Vagina (tissue), 2 donors: Measurements from ENCODE around the gene SBK1. TPM values are rescaled to one million over a fixed set of nuclear protein-coding genes. Genes with fewer than 3 reads are reported as not detected.
"Not testable (repeated sequence)": the region's sequence is repeated elsewhere in the genome, so short reads cannot be mapped to it uniquely, and the experiment has no call there.

Experiments used
- DNase-seq, 2 donors: peaks; one replicate each; pipeline ENCODE4 v3.0.0-alpha.2; 2017; ENCODE audit errors: extremely low spot score in 2 of 2
- H3K27ac ChIP-seq: fragments of 200-600 bp; sonication (generic); one replicate; pipeline ENCODE4 v1.5.1; 2019
- H3K27me3 ChIP-seq: fragments of 200-600 bp; sonication (generic); one replicate; pipeline ENCODE4 v1.5.1; 2019
- H3K36me3 ChIP-seq, 2 donors: fragments of 200-600 bp; sonication (generic); one replicate each; pipeline ENCODE4 v1.5.1; 2017 to 2019
- H3K4me1 ChIP-seq: fragments of 200-600 bp; sonication (generic); one replicate; pipeline ENCODE4 v1.5.1; 2019
- H3K4me3 ChIP-seq, 2 donors: fragments of 200-600 bp; sonication (generic); 1 replicate in 1 of 2; 2 replicates in 1 of 2; pipeline ENCODE4 v1.5.1; 2016 to 2019
- H3K9me3 ChIP-seq: fragments of 200-600 bp; sonication (generic); one replicate; pipeline ENCODE4 v1.5.1; 2019
- POLR2A ChIP-seq, 2 donors: fragments of 450-650 bp; IDR thresholded peaks; one replicate each; pipeline ENCODE4 v1.6.1; 2017; ENCODE audit warnings: antibody characterized with exemption in 2 of 2, mild to moderate bottlenecking in 2 of 2, moderate library complexity in 2 of 2
- POLR2AphosphoS5 ChIP-seq, 2 donors: sonication (generic); formaldehyde crosslinking; IDR thresholded peaks; one replicate each; pipeline ENCODE4 v1.9.0; 2017; ENCODE audit warnings: antibody characterized with exemption in 2 of 2, mild to moderate bottlenecking in 2 of 2, low read depth in 1 of 2; ENCODE audit not compliant: insufficient read depth in 1 of 2
- intact Hi-C: fragments of 100-400 bp; cut with DNase I; formaldehyde crosslinking; loops from one replicate; pipeline ENCODE4 v1.15.1; 2023
- total RNA-seq: library from RNA; depleted of rRNA; stranded (reverse); fragments of >200 nt; gene quantifications from one replicate; pipeline ENCODE4 v1.2.3, GENCODE V29; 2016
- TF ChIP-seq, protein P1 (sequence below), 3 experiments: fragments of 450-650 bp in 2 of 3; fragments of 200-600 bp in 1 of 3; sonication (generic) in 1 of 3; IDR thresholded peaks; one replicate each; pipeline ENCODE4 v1.5.1; 2017 to 2019; ENCODE audit warnings: antibody characterized with exemption in 3 of 3, mild to moderate bottlenecking in 2 of 3, moderate library complexity in 2 of 3

SBK1 gene
- total RNA-seq, 1 donor from 2014 or later: 0.25 TPM

GRCh38 chr16:28321700-28322411, 29.5 kb downstream of the SBK1 start:
- Histone ChIP-seq H3K4me3 (no peak overlapping the region), H3K4me1 (no peaks in the 10 kb centered on the region), H3K27me3 (no peaks in the 10 kb centered on the region), H3K27ac (no peak overlapping the region), H3K36me3 (no peaks in the 10 kb centered on the region), H3K9me3 (no peaks in the 10 kb centered on the region)
- TF ChIP-seq POLR2AphosphoS5 (IDR thresholded peaks at IDR 0.05; ENCODE audit: insufficient read depth in 1 of 2, low read depth in 1 of 2) (no peak), POLR2A (IDR thresholded peaks at IDR 0.05) (no peak)
- TF ChIP-seq, protein P1, sequence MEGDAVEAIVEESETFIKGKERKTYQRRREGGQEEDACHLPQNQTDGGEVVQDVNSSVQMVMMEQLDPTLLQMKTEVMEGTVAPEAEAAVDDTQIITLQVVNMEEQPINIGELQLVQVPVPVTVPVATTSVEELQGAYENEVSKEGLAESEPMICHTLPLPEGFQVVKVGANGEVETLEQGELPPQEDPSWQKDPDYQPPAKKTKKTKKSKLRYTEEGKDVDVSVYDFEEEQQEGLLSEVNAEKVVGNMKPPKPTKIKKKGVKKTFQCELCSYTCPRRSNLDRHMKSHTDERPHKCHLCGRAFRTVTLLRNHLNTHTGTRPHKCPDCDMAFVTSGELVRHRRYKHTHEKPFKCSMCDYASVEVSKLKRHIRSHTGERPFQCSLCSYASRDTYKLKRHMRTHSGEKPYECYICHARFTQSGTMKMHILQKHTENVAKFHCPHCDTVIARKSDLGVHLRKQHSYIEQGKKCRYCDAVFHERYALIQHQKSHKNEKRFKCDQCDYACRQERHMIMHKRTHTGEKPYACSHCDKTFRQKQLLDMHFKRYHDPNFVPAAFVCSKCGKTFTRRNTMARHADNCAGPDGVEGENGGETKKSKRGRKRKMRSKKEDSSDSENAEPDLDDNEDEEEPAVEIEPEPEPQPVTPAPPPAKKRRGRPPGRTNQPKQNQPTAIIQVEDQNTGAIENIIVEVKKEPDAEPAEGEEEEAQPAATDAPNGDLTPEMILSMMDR (IDR thresholded peaks at IDR 0.05): peak; percentile 18 to 31 (median 18)
- intact Hi-C loops: no loop called here
- no peak for DNase-seq

GRCh38 chr16:28324235-28324886, 32.0 kb downstream of the SBK1 start:
- no peaks in the 10 kb centered on the region for H3K9me3 ChIP-seq
- DNase-seq: no peak
- TF ChIP-seq, protein P1 (IDR thresholded peaks at IDR 0.05): no peak
- no peak for TF ChIP-seq POLR2A (IDR thresholded peaks at IDR 0.05)
- no peak for TF ChIP-seq POLR2AphosphoS5 (IDR thresholded peaks at IDR 0.05; ENCODE audit: insufficient read depth in 1 of 2, low read depth in 1 of 2)
- no peaks in the 10 kb centered on the region for H3K4me1 ChIP-seq
- intact Hi-C loops: no loop called here
- no peaks in the 10 kb centered on the region for H3K36me3 ChIP-seq
- H3K4me3 ChIP-seq: no peak overlapping the region
- H3K27ac ChIP-seq: no peak overlapping the region
- H3K27me3 ChIP-seq: no peaks in the 10 kb centered on the region

GRCh38 chr16:28324887-28325279, 32.6 kb downstream of the SBK1 start:
- H3K4me3 ChIP-seq: no peak overlapping the region
- no peaks in the 10 kb centered on the region for H3K27me3 ChIP-seq
- no peaks in the 10 kb centered on the region for H3K36me3 ChIP-seq
- H3K27ac ChIP-seq: no peak overlapping the region
- H3K4me1 ChIP-seq: no peaks in the 10 kb centered on the region
- no peaks in the 10 kb centered on the region for H3K9me3 ChIP-seq
- intact Hi-C loops: no loop called here
- DNase-seq: no peak
- TF ChIP-seq, protein P1 (IDR thresholded peaks at IDR 0.05): no peak
- TF ChIP-seq POLR2A (IDR thresholded peaks at IDR 0.05): no peak
- no peak for TF ChIP-seq POLR2AphosphoS5 (IDR thresholded peaks at IDR 0.05; ENCODE audit: insufficient read depth in 1 of 2, low read depth in 1 of 2)

- DNase-seq: no peak
- no peak overlapping the region for H3K27ac ChIP-seq
- H3K4me3 ChIP-seq: no peak overlapping the region
- intact Hi-C loops: no loop called here
- TF ChIP-seq, protein P1 (IDR thresholded peaks at IDR 0.05): peak in 2 of 3 experiments; percentile 24 to 28
- TF ChIP-seq POLR2A (IDR thresholded peaks at IDR 0.05): no peak
- TF ChIP-seq POLR2AphosphoS5 (IDR thresholded peaks at IDR 0.05; ENCODE audit: insufficient read depth in 1 of 2, low read depth in 1 of 2): no peak
- no peaks in the 10 kb centered on the region for H3K9me3 ChIP-seq
- H3K27me3 ChIP-seq: no peaks in the 10 kb centered on the region
- H3K36me3 ChIP-seq: no peaks in the 10 kb centered on the region
- no peaks in the 10 kb centered on the region for H3K4me1 ChIP-seq
These were observed 34.7 kb downstream of the SBK1 start for GRCh38 chr16:28326881-28327610.

GRCh38 chr16:28330232-28330631, 37.9 kb downstream of the SBK1 start:
- H3K36me3 ChIP-seq, H3K27ac ChIP-seq, H3K27me3 ChIP-seq, DNase-seq, intact Hi-C loops, H3K9me3 ChIP-seq, H3K4me3 ChIP-seq, H3K4me1 ChIP-seq: not testable (repeated sequence)

DNA sequence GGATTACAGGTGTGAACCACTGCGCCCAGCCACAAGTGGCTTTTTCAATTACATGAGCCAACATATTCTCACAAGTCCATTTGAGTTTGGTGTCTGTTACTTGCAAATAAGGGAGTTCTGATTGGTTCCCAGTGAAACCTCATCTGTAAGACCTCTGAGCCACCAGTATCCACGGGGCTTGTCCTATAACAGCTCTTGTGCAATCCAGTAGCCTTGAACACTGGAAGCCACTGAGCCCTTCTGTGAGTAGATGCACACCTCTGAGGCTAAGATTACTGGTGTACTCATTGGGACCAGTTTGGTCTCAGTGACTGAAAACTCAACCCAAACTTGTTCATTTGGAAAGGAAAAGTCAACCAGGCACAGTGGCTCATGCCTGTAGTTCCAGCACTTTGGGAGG, 38.7 kb downstream of the SBK1 start:
- DNase-seq, intact Hi-C loops, H3K27me3 ChIP-seq: not testable (repeated sequence)

GRCh38 chr16:28332632-28333031, 40.3 kb downstream of the SBK1 start:
- H3K36me3 ChIP-seq, H3K27me3 ChIP-seq, DNase-seq, intact Hi-C loops, H3K27ac ChIP-seq, H3K4me1 ChIP-seq, H3K9me3 ChIP-seq, H3K4me3 ChIP-seq: not testable (repeated sequence)

More for the DNA sequence above, 38.7 kb downstream of the SBK1 start:
- not testable (repeated sequence) for H3K27ac ChIP-seq, H3K36me3 ChIP-seq, H3K9me3 ChIP-seq, H3K4me1 ChIP-seq, H3K4me3 ChIP-seq

GRCh38 chr16:28335678-28336077, 43.4 kb downstream of the SBK1 start:
- H3K4me3 ChIP-seq, intact Hi-C loops, H3K9me3 ChIP-seq, DNase-seq, H3K27ac ChIP-seq, H3K4me1 ChIP-seq, H3K27me3 ChIP-seq, H3K36me3 ChIP-seq: not testable (repeated sequence)
